CD4-positive, CD25-positive, alpha-beta regulatory T cell (primary cell): ENCODE data around the gene KCNK13. TPM values are rescaled to one million over a fixed set of nuclear protein-coding genes. Genes with fewer than 3 reads are reported as not detected.
"Not testable (repeated sequence)": the region's sequence is repeated elsewhere in the genome, so short reads cannot be mapped to it uniquely, and the experiment has no call there.

Source experiments
- ATAC-seq, 2 donors: fragments of 150-1000 bp; cut with Tn5 transposase; one replicate each; pipeline ENCODE4 v1.10.0; 2021; ENCODE audit warnings: low read depth in 2 of 2, moderate number of reproducible peaks in 2 of 2, moderate library complexity in 1 of 2
- DNase-seq, 3 donors: peaks; one replicate each; pipeline versions ENCODE4 v3.0.0 to v3.0.0-alpha.2; 2012 to 2022; ENCODE audit warnings: mixed read lengths in 1 of 3
- H3K27ac ChIP-seq: one replicate; pipeline ENCODE4 v1.7.0; 2013; ENCODE audit warnings: mild to moderate bottlenecking, low read length; ENCODE audit not compliant: insufficient read depth, poor library complexity, severe bottlenecking
- H3K27me3 ChIP-seq: one replicate; pipeline ENCODE4 v1.7.0; 2013; ENCODE audit warnings: low read length; ENCODE audit not compliant: control insufficient read depth, insufficient read depth
- H3K36me3 ChIP-seq: one replicate; pipeline ENCODE4 v1.7.0; 2013; ENCODE audit warnings: mild to moderate bottlenecking, low read length, moderate library complexity; ENCODE audit not compliant: control insufficient read depth, insufficient read depth
- H3K4me1 ChIP-seq: 2 replicates; pipeline ENCODE4 v1.7.0; 2013; ENCODE audit warnings: mild to moderate bottlenecking, low read length; ENCODE audit not compliant: insufficient read depth, control insufficient read depth, poor library complexity, severe bottlenecking
- H3K4me3 ChIP-seq: one replicate; pipeline ENCODE4 v1.7.0; 2013; ENCODE audit warnings: low read depth, mild to moderate bottlenecking, low read length, moderate library complexity
- H3K9me3 ChIP-seq, 2 experiments: 1 replicate in 1 of 2; 2 replicates in 1 of 2; pipeline ENCODE4 v1.7.0; 2013; ENCODE audit warnings: low read length in 2 of 2, mild to moderate bottlenecking in 1 of 2, moderate library complexity in 1 of 2; ENCODE audit not compliant: control insufficient read depth in 2 of 2
- H3K27ac Mint-ChIP-seq, 3 donors: one replicate each; pipeline ENCODE4 v1.8.0; 2020 to 2022; ENCODE audit warnings: mild to moderate bottlenecking in 3 of 3, mixed read lengths in 3 of 3, moderate library complexity in 2 of 3
- H3K27me3 Mint-ChIP-seq: one replicate; pipeline ENCODE4 v1.8.0; 2022; ENCODE audit warnings: mild to moderate bottlenecking, mixed read lengths
- H3K36me3 Mint-ChIP-seq: one replicate; pipeline ENCODE4 v1.8.0; 2020; ENCODE audit warnings: mixed read lengths
- H3K4me1 Mint-ChIP-seq, 4 donors: one replicate each; pipeline ENCODE4 v1.8.0; 2020 to 2022; ENCODE audit warnings: mixed read lengths in 4 of 4, mild to moderate bottlenecking in 1 of 4
- H3K4me3 Mint-ChIP-seq, 4 donors: one replicate each; pipeline ENCODE4 v1.8.0; 2020 to 2022; ENCODE audit warnings: mild to moderate bottlenecking in 4 of 4, mixed read lengths in 4 of 4, moderate library complexity in 3 of 4
- H3K9me3 Mint-ChIP-seq, 7 donors: one replicate each; pipeline ENCODE4 v1.8.0; 2020 to 2022; ENCODE audit warnings: mixed read lengths in 7 of 7, mild to moderate bottlenecking in 3 of 7, moderate library complexity in 2 of 7
- polyA plus RNA-seq, 4 donors: library from polyadenylated mRNA; unstranded; fragments of 300-500 nt; fragmentation: Illumina TruSeq; gene quantifications; one replicate each; pipeline ENCODE4 v1.2.3, GENCODE V29; 2021
- total RNA-seq: library from RNA; stranded (reverse); gene quantifications from one replicate; pipeline ENCODE4 v1.2.3, GENCODE V29; 2022

Gene KCNK13
- 0.20 TPM for total RNA-seq
- polyA plus RNA-seq: not detected

DNA sequence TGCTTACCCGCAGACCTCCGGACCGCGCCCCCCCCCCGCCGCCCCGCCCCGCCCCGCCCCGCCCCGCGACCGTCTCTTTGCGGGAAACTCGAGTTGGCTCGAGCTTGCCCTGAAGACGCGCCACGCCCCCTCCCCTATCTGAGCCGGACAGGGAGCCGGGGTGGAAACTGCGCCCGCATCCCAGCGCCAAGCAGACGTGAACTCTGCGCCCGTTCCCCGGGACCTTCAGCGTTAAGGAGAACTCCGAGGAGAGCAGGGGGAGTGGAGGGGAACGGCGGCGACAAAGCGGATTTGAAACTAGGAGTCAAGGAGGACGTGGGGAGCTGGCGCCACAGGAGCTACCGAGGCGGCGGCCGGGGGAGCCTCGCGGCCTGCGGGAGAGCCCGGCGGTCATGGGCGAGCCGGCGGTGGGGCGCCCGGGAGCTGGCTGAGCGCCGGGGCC lies at the start of gene KCNK13:
TSS of gene KCNK13 (plus strand) at position 310 of the 442 bp plus-strand sequence. CDS start 212 bp downstream, outside the sequence.
- Mint-ChIP-seq H3K36me3 (peaks cover 5% of the 10 kb centered on the region), H3K4me1 (peaks cover 0 to 32% (median 21%) of the 10 kb centered on the region in 4 donors), H3K27ac (no peak within 1 kb of the TSS), H3K27me3 (peaks cover 72% of the 10 kb centered on the region), H3K9me3 (peaks cover 0 to 4% (median 0%) of the 10 kb centered on the region in 7 donors), H3K4me3 (peak within 1 kb of the TSS; percentile 81 to 88 (median 88))
- peaks cover 29% of the 10 kb centered on the region for H3K4me1 ChIP-seq
- H3K9me3 ChIP-seq: no peaks in the 10 kb centered on the region
- ATAC-seq (no peak), DNase-seq (no peak)
- H3K27ac ChIP-seq: no peak within 1 kb of the TSS
- H3K36me3 ChIP-seq: no peaks in the 10 kb centered on the region
- H3K4me3 ChIP-seq: peak within 1 kb of the TSS; percentile 33
- H3K27me3 ChIP-seq: peaks cover 46% of the 10 kb centered on the region

DNA sequence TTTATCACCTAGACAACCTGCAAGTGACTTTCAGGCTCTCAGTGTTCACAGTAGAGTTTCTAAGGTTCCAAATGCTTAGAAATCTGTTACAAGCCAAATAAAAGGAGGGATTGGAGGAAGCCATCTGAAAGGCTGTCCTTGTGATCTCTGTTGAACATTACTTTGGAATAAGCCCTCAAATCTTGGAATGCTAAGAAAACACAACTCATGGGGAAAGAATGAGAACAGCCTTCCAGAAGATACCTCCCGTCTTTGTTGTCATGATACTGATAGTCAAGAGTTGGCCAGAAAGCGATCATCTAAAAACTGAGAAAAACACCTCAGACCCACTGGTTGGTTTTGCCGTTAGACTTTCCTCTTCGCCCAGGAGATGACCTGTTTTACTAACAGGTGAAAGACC lies 44.4 kb upstream of the KCNK13 start:
- Histone ChIP-seq H3K4me3 (no peak overlapping the region), H3K27ac (no peak overlapping the region), H3K36me3 (peaks cover 66% of the 10 kb centered on the region), H3K27me3 (no peaks in the 10 kb centered on the region), H3K9me3 (no peaks in the 10 kb centered on the region), H3K4me1 (no peaks in the 10 kb centered on the region)
- Mint-ChIP-seq H3K4me1 (peaks cover 0 to 9% (median 6%) of the 10 kb centered on the region in 4 donors), H3K27ac (no peak overlapping the region), H3K27me3 (no peaks in the 10 kb centered on the region), H3K9me3 (peaks cover 0 to 2% (median 0%) of the 10 kb centered on the region in 7 donors), H3K36me3 (peaks cover 69% of the 10 kb centered on the region), H3K4me3 (no peak overlapping the region)
- ATAC-seq (no peak), DNase-seq (no peak)

DNA sequence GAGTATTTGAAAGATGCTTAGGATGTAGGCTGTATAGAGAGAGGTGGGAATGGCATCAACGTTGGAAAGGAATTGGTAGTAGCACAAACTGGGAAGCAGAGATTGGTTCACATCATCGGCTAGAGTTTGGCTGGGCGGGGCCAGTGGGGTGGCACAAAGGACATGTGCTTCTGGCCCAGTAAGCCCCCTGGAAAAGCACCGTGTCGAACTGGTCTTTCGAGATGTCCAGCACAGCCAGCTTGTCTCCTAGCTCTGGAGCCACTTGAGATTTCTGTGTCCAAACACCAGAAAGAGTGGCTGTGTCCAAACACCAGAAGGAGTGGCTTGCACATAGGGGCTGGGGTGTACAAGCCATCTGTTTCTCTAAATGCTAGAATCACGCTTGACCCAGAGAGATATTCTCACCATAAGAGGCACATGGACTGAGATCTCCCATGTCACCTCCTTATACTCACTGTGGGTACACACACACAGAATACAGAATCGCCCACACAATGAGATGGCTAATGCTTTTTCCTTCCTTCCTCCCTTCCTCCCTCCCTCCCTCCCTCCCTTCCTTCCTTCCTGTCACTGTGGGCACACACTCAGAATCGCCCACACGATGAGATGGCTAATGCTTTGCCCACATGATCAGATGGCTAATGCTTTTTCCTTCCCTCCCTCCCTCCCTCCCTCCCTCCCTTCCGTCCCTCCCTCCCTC lies 41.8 kb upstream of the KCNK13 start:
- peaks cover 69% of the 10 kb centered on the region for H3K36me3 Mint-ChIP-seq
- Histone ChIP-seq H3K4me1 (no peaks in the 10 kb centered on the region), H3K27me3 (no peaks in the 10 kb centered on the region), H3K27ac (no peak overlapping the region), H3K36me3 (peaks cover 73% of the 10 kb centered on the region), H3K9me3 (no peaks in the 10 kb centered on the region), H3K4me3 (no peak overlapping the region)
- H3K9me3 Mint-ChIP-seq: no peaks in the 10 kb centered on the region
- DNase-seq: no peak
- no peaks in the 10 kb centered on the region for H3K27me3 Mint-ChIP-seq
- peak overlapping the region in 1 of 3 donors; percentile 15 for H3K27ac Mint-ChIP-seq
- peaks cover 0 to 9% (median 4%) of the 10 kb centered on the region in 4 donors for H3K4me1 Mint-ChIP-seq
- H3K4me3 Mint-ChIP-seq: no peak overlapping the region
- ATAC-seq: no peak

DNA sequence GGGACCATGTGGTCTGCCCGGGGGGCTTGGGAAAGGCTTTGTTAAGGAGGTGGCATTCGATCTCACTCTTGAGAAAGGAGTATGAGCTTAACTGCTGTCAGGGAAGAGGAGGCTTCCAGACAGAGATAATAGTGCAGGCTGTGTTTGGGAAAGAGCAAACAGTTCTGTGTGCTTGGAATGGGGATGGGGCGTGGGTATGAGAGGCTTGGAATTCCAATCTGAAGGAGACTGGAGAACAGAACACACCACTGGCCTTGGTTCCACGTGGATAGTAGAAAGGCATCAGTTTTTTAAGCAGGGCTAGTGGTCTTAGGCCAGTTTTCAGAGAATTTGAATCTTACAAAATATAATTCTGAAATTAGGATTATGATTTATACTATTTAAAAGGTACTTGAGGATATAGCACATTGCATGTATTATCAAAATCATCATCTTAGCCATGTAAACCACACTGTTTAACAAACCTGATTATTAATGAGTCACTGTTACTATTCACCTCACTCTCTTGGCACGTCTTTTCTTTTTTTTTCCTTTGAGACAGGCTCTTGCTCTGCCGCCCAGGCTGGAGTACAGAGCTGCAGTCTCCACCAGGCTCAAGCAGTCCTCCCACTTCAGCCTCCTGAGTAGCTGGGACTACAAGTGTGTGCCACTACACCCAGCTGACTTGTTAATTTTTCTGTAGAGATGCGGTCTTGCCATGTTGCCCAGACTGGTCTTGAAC lies 38.5 kb upstream of the KCNK13 start:
- Mint-ChIP-seq H3K4me3 (no peak overlapping the region), H3K36me3 (peaks cover 66% of the 10 kb centered on the region), H3K4me1 (peaks cover 0 to 5% (median 3%) of the 10 kb centered on the region in 4 donors), H3K27me3 (no peaks in the 10 kb centered on the region), H3K9me3 (no peaks in the 10 kb centered on the region), H3K27ac (peak overlapping the region in 1 of 3 donors; percentile 65)
- Histone ChIP-seq H3K4me3 (no peak overlapping the region), H3K27ac (no peak overlapping the region), H3K36me3 (peaks cover 69% of the 10 kb centered on the region), H3K27me3 (no peaks in the 10 kb centered on the region), H3K4me1 (no peaks in the 10 kb centered on the region), H3K9me3 (no peaks in the 10 kb centered on the region)
- ATAC-seq (no peak), DNase-seq (no peak)

DNA sequence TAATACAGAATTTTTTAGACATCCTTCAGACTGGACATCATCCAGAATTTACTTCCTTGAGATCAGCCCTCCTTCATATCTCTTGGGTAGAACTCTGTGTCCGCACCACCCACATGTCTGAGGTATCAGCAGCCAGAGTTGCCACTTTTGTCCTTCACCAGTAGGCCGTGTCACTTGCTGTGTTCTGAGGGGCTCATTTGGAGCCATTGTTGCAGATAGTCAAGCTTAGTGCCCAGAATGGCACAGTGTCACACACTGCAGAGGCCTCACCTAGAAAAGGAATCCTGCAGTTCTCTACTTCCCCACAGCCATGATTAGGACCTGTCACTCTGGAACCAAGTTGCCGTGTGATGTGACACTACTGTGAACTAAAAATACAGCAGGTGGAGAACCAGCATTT lies 36.9 kb upstream of the KCNK13 start:
- no peak overlapping the region for H3K4me3 Mint-ChIP-seq
- peaks cover 59% of the 10 kb centered on the region for H3K36me3 Mint-ChIP-seq
- peaks cover 68% of the 10 kb centered on the region for H3K36me3 ChIP-seq

DNA sequence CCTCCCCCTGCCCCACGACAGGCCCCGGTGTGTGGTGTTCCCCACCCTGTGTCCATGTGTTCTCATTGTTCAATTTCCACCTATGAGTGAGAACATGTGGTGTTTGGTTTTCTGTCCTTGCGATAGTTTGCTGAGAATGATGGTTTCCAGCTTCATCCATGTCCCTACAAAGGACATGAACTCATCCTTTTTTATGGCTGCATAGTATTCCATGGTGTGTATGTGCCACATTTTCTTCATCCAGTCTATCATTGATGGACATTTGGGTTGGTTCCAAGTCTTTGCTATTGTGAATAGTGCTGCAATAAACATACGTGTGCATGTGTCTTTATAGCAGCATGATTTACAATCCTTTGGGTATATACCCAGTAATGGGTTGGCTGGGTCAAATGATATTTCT lies 35.2 kb upstream of the KCNK13 start:
- ATAC-seq, H3K4me1 Mint-ChIP-seq, H3K9me3 ChIP-seq, H3K4me3 Mint-ChIP-seq, H3K27ac Mint-ChIP-seq, DNase-seq, H3K9me3 Mint-ChIP-seq, H3K4me1 ChIP-seq, H3K27ac ChIP-seq, H3K27me3 ChIP-seq, H3K27me3 Mint-ChIP-seq, H3K4me3 ChIP-seq: not testable (repeated sequence)
- H3K36me3 Mint-ChIP-seq: peaks cover 59% of the 10 kb centered on the region
- peaks cover 76% of the 10 kb centered on the region for H3K36me3 ChIP-seq

More for the DNA sequence above, 36.9 kb upstream of the KCNK13 start:
- no peak overlapping the region for H3K27ac ChIP-seq
- DNase-seq (no peak), ATAC-seq (no peak)
- no peaks in the 10 kb centered on the region for H3K27me3 Mint-ChIP-seq
- H3K9me3 Mint-ChIP-seq: no peaks in the 10 kb centered on the region
- H3K4me1 ChIP-seq: no peaks in the 10 kb centered on the region
- peaks cover 0 to 7% (median 2%) of the 10 kb centered on the region in 4 donors for H3K4me1 Mint-ChIP-seq
- no peak overlapping the region for H3K27ac Mint-ChIP-seq
- H3K27me3 ChIP-seq: no peaks in the 10 kb centered on the region
- H3K9me3 ChIP-seq: no peaks in the 10 kb centered on the region
- no peak overlapping the region for H3K4me3 ChIP-seq

DNA sequence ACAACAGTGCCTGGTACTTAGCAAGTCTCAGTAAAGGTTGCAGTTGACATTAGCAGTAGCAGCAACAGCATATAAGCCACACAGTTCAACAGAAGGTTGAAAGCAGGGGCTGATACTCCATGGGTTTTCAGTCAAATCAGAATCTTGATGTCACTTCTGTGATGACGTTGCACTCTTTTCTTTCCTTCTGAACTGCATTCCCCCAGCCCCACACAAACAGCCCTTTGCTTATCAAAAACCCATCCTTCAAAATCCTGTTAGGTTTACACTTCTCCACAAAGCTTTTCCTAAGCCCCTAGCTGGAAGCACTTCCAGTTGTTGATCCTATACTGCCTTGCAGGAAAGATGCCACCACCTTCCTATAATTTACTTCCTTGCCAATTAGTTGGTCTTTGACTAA lies 34.0 kb upstream of the KCNK13 start:
- H3K27ac ChIP-seq: no peak overlapping the region
- H3K4me3 Mint-ChIP-seq: no peak overlapping the region
- peak overlapping the region in 1 of 3 donors; percentile 10 for H3K27ac Mint-ChIP-seq
- H3K9me3 ChIP-seq: no peaks in the 10 kb centered on the region
- H3K36me3 ChIP-seq: peaks cover 76% of the 10 kb centered on the region
- H3K27me3 ChIP-seq: no peaks in the 10 kb centered on the region
- H3K9me3 Mint-ChIP-seq: no peaks in the 10 kb centered on the region
- no peak overlapping the region for H3K4me3 ChIP-seq
- no peaks in the 10 kb centered on the region for H3K4me1 ChIP-seq
- H3K36me3 Mint-ChIP-seq: peaks cover 57% of the 10 kb centered on the region
- peaks cover 0 to 7% (median 4%) of the 10 kb centered on the region in 4 donors for H3K4me1 Mint-ChIP-seq
- H3K27me3 Mint-ChIP-seq: no peaks in the 10 kb centered on the region
- no peak for ATAC-seq
- no peak for DNase-seq
